CD4-positive, CD25-positive, alpha-beta regulatory T cell (primary cell): Measurements from ENCODE around the gene TMEM140. TPM values are rescaled to one million over a fixed set of nuclear protein-coding genes. Genes with fewer than 3 reads are reported as not detected.
"Not testable (repeated sequence)": the region's sequence is repeated elsewhere in the genome, so short reads cannot be mapped to it uniquely, and the experiment has no call there.

ENCODE experiments used
- ATAC-seq, 2 donors: fragments of 150-1000 bp; cut with Tn5 transposase; one replicate each; pipeline ENCODE4 v1.10.0; 2021; ENCODE audit warnings: low read depth in 2 of 2, moderate number of reproducible peaks in 2 of 2, moderate library complexity in 1 of 2
- DNase-seq, 3 donors: peaks; one replicate each; pipeline versions ENCODE4 v3.0.0 to v3.0.0-alpha.2; 2012 to 2022; ENCODE audit warnings: mixed read lengths in 1 of 3
- H3K27ac ChIP-seq: one replicate; pipeline ENCODE4 v1.7.0; 2013; ENCODE audit warnings: mild to moderate bottlenecking, low read length; ENCODE audit not compliant: insufficient read depth, poor library complexity, severe bottlenecking
- H3K27me3 ChIP-seq: one replicate; pipeline ENCODE4 v1.7.0; 2013; ENCODE audit warnings: low read length; ENCODE audit not compliant: control insufficient read depth, insufficient read depth
- H3K36me3 ChIP-seq: one replicate; pipeline ENCODE4 v1.7.0; 2013; ENCODE audit warnings: mild to moderate bottlenecking, low read length, moderate library complexity; ENCODE audit not compliant: control insufficient read depth, insufficient read depth
- H3K4me1 ChIP-seq: 2 replicates; pipeline ENCODE4 v1.7.0; 2013; ENCODE audit warnings: mild to moderate bottlenecking, low read length; ENCODE audit not compliant: insufficient read depth, control insufficient read depth, poor library complexity, severe bottlenecking
- H3K4me3 ChIP-seq: one replicate; pipeline ENCODE4 v1.7.0; 2013; ENCODE audit warnings: low read depth, mild to moderate bottlenecking, low read length, moderate library complexity
- H3K9me3 ChIP-seq, 2 experiments: 1 replicate in 1 of 2; 2 replicates in 1 of 2; pipeline ENCODE4 v1.7.0; 2013; ENCODE audit warnings: low read length in 2 of 2, mild to moderate bottlenecking in 1 of 2, moderate library complexity in 1 of 2; ENCODE audit not compliant: control insufficient read depth in 2 of 2
- H3K27ac Mint-ChIP-seq, 3 donors: one replicate each; pipeline ENCODE4 v1.8.0; 2020 to 2022; ENCODE audit warnings: mild to moderate bottlenecking in 3 of 3, mixed read lengths in 3 of 3, moderate library complexity in 2 of 3
- H3K27me3 Mint-ChIP-seq: one replicate; pipeline ENCODE4 v1.8.0; 2022; ENCODE audit warnings: mild to moderate bottlenecking, mixed read lengths
- H3K36me3 Mint-ChIP-seq: one replicate; pipeline ENCODE4 v1.8.0; 2020; ENCODE audit warnings: mixed read lengths
- H3K4me1 Mint-ChIP-seq, 4 donors: one replicate each; pipeline ENCODE4 v1.8.0; 2020 to 2022; ENCODE audit warnings: mixed read lengths in 4 of 4, mild to moderate bottlenecking in 1 of 4
- H3K4me3 Mint-ChIP-seq, 4 donors: one replicate each; pipeline ENCODE4 v1.8.0; 2020 to 2022; ENCODE audit warnings: mild to moderate bottlenecking in 4 of 4, mixed read lengths in 4 of 4, moderate library complexity in 3 of 4
- H3K9me3 Mint-ChIP-seq, 7 donors: one replicate each; pipeline ENCODE4 v1.8.0; 2020 to 2022; ENCODE audit warnings: mixed read lengths in 7 of 7, mild to moderate bottlenecking in 3 of 7, moderate library complexity in 2 of 7
- polyA plus RNA-seq, 4 donors: library from polyadenylated mRNA; unstranded; fragments of 300-500 nt; fragmentation: Illumina TruSeq; gene quantifications; one replicate each; pipeline ENCODE4 v1.2.3, GENCODE V29; 2021
- total RNA-seq: library from RNA; stranded (reverse); gene quantifications from one replicate; pipeline ENCODE4 v1.2.3, GENCODE V29; 2022

TMEM140 gene
- total and polyA plus RNA-seq, 5 donors from 2014 or later: 18.9 to 44.7 (median 36.6) TPM

- H3K27me3 Mint-ChIP-seq: no peaks in the 10 kb centered on the region
- Histone ChIP-seq H3K36me3 (peaks cover 24% of the 10 kb centered on the region), H3K4me3 (peak overlapping the region; percentile 70), H3K27ac (peak overlapping the region; percentile 94), H3K27me3 (no peaks in the 10 kb centered on the region), H3K4me1 (peaks cover 25% of the 10 kb centered on the region), H3K9me3 (no peaks in the 10 kb centered on the region)
- H3K4me3 Mint-ChIP-seq: peak overlapping the region; percentile 86 to 95 (median 89)
- H3K4me1 Mint-ChIP-seq: peaks cover 20 to 50% (median 37%) of the 10 kb centered on the region in 4 donors
- peaks cover 28% of the 10 kb centered on the region for H3K36me3 Mint-ChIP-seq
- peak; percentile 35 to 73 (median 50) for DNase-seq
- no peaks in the 10 kb centered on the region for H3K9me3 Mint-ChIP-seq
- peak overlapping the region; percentile 89 to 97 (median 97) for H3K27ac Mint-ChIP-seq
- ATAC-seq: peak; percentile 39 to 40
These were observed 21.5 kb downstream of the TMEM140 start for GRCh38 chr7:135169141-135169963.

- Mint-ChIP-seq H3K9me3 (no peaks in the 10 kb centered on the region), H3K27ac (peak overlapping the region; percentile 89 to 97 (median 97)), H3K27me3 (no peaks in the 10 kb centered on the region), H3K4me3 (peak overlapping the region; percentile 86 to 95 (median 89)), H3K4me1 (peaks cover 20 to 50% (median 37%) of the 10 kb centered on the region in 4 donors), H3K36me3 (peaks cover 27% of the 10 kb centered on the region)
- H3K27me3 ChIP-seq: no peaks in the 10 kb centered on the region
- H3K4me3 ChIP-seq: peak overlapping the region; percentile 70
- H3K4me1 ChIP-seq: peaks cover 25% of the 10 kb centered on the region
- DNase-seq (no peak), ATAC-seq (peak; percentile 6 to 11)
- peaks cover 23% of the 10 kb centered on the region for H3K36me3 ChIP-seq
- H3K27ac ChIP-seq: peak overlapping the region; percentile 94
- H3K9me3 ChIP-seq: no peaks in the 10 kb centered on the region
These were observed 22.0 kb downstream of the TMEM140 start for GRCh38 chr7:135169964-135170273.

GRCh38 chr7:135170274-135170997, 22.6 kb downstream of the TMEM140 start, which contains the start of gene CYREN:
Gene CYREN, minus strand, starts transcription at chr7:135170707. Its CDS starts 1,785 bp downstream, at chr7:135168922.
- Mint-ChIP-seq H3K9me3 (no peaks in the 10 kb centered on the region), H3K27ac (peak within 1 kb of the TSS; percentile 89 to 97 (median 97)), H3K4me3 (peak within 1 kb of the TSS; percentile 86 to 96 (median 89)), H3K4me1 (peaks cover 20 to 47% (median 34%) of the 10 kb centered on the region in 4 donors), H3K36me3 (peaks cover 24% of the 10 kb centered on the region), H3K27me3 (no peaks in the 10 kb centered on the region)
- Histone ChIP-seq H3K4me1 (peaks cover 25% of the 10 kb centered on the region), H3K9me3 (no peaks in the 10 kb centered on the region), H3K27ac (peak within 1 kb of the TSS; percentile 94), H3K27me3 (no peaks in the 10 kb centered on the region), H3K4me3 (peak within 1 kb of the TSS; percentile 70), H3K36me3 (peaks cover 19% of the 10 kb centered on the region)
- peak; percentile 79 to 93 (median 84) for DNase-seq
- peak; percentile 74 to 79 for ATAC-seq

- H3K27me3 ChIP-seq, H3K27me3 Mint-ChIP-seq, ATAC-seq, H3K9me3 ChIP-seq, H3K9me3 Mint-ChIP-seq, DNase-seq: not testable (repeated sequence)
- peaks cover 20 to 43% (median 30%) of the 10 kb centered on the region in 4 donors for H3K4me1 Mint-ChIP-seq
- H3K36me3 ChIP-seq: peaks cover 16% of the 10 kb centered on the region
- H3K4me1 ChIP-seq: peaks cover 25% of the 10 kb centered on the region
- H3K4me3 Mint-ChIP-seq: peak overlapping the region; percentile 85 to 96 (median 86)
- peak overlapping the region; percentile 67 for H3K4me3 ChIP-seq
- peak overlapping the region; percentile 94 for H3K27ac ChIP-seq
- peaks cover 18% of the 10 kb centered on the region for H3K36me3 Mint-ChIP-seq
- peak overlapping the region; percentile 89 to 95 (median 94) for H3K27ac Mint-ChIP-seq
These were observed 23.2 kb downstream of the TMEM140 start for GRCh38 chr7:135170998-135171481.

- H3K4me1 Mint-ChIP-seq: peaks cover 20 to 39% (median 26%) of the 10 kb centered on the region in 4 donors
- ATAC-seq, H3K9me3 ChIP-seq, H3K4me3 ChIP-seq, H3K27me3 Mint-ChIP-seq, H3K9me3 Mint-ChIP-seq, DNase-seq, H3K27ac ChIP-seq, H3K27me3 ChIP-seq: not testable (repeated sequence)
- peak overlapping the region; percentile 61 to 96 (median 86) for H3K4me3 Mint-ChIP-seq
- Histone ChIP-seq H3K4me1 (peaks cover 25% of the 10 kb centered on the region), H3K36me3 (peaks cover 10% of the 10 kb centered on the region)
- peak overlapping the region; percentile 55 to 92 (median 89) for H3K27ac Mint-ChIP-seq
- peaks cover 12% of the 10 kb centered on the region for H3K36me3 Mint-ChIP-seq
These were observed 23.9 kb downstream of the TMEM140 start for GRCh38 chr7:135171581-135172291.

GRCh38 chr7:135173916-135174315, 26.0 kb downstream of the TMEM140 start:
- H3K36me3 Mint-ChIP-seq, H3K9me3 ChIP-seq, H3K4me3 ChIP-seq, H3K27me3 Mint-ChIP-seq, H3K27ac ChIP-seq, H3K9me3 Mint-ChIP-seq, H3K27me3 ChIP-seq, H3K36me3 ChIP-seq, ATAC-seq, H3K4me3 Mint-ChIP-seq, DNase-seq: not testable (repeated sequence)
- peaks cover 17% of the 10 kb centered on the region for H3K4me1 ChIP-seq
- Mint-ChIP-seq H3K4me1 (peaks cover 8 to 18% (median 14%) of the 10 kb centered on the region in 4 donors), H3K27ac (peak overlapping the region in 1 of 3 donors; percentile 48)

GRCh38 chr7:135174941-135175340, 27.1 kb downstream of the TMEM140 start:
- Mint-ChIP-seq H3K4me3 (no peak overlapping the region), H3K4me1 (peaks cover 0 to 7% (median 4%) of the 10 kb centered on the region in 4 donors)
- H3K4me3 ChIP-seq: no peak overlapping the region

More at GRCh38 chr7:135174941-135175340, 27.1 kb downstream of the TMEM140 start:
- peaks cover 0 to 8% (median 3%) of the 10 kb centered on the region in 7 donors for H3K9me3 Mint-ChIP-seq
- H3K9me3 ChIP-seq: peaks cover 2 to 11% of the 10 kb centered on the region in 2 experiments
- DNase-seq (no peak), ATAC-seq (no peak)
- H3K27me3 Mint-ChIP-seq: no peaks in the 10 kb centered on the region
- no peak overlapping the region for H3K27ac ChIP-seq
- no peaks in the 10 kb centered on the region for H3K27me3 ChIP-seq
- H3K27ac Mint-ChIP-seq: no peak overlapping the region
- peaks cover under 1% of the 10 kb centered on the region for H3K36me3 Mint-ChIP-seq
- peaks cover 7% of the 10 kb centered on the region for H3K4me1 ChIP-seq
- no peaks in the 10 kb centered on the region for H3K36me3 ChIP-seq
